ENCODE results near the gene PDE4B. TPM values are rescaled to one million over a fixed set of nuclear protein-coding genes. Genes with fewer than 3 reads are reported as not detected.
"Not testable (repeated sequence)": the region's sequence is repeated elsewhere in the genome, so short reads cannot be mapped to it uniquely, and the experiment has no call there.

Gene PDE4B
- total RNA-seq, 2 experiments from 2014 or later = 26.5 to 27.7 TPM

GRCh38 chr1:66124670-66125069 is 332.0 kb downstream of the PDE4B start:
- H3K27me3 Mint-ChIP-seq = peaks cover 12% of the 10 kb centered on the region
- peaks cover 5% of the 10 kb centered on the region for H3K9me3 Mint-ChIP-seq
- CTCF ChIA-PET = no interaction called here
- H3K4me1 Mint-ChIP-seq = no peaks in the 10 kb centered on the region
- no peak overlapping the region for H3K4me3 Mint-ChIP-seq
- no peak overlapping the region for H3K27ac Mint-ChIP-seq
- no peak for DNase-seq
- POLR2A ChIA-PET = no interaction called here
- H3K36me3 Mint-ChIP-seq (ENCODE audit: low read depth) = no peaks in the 10 kb centered on the region

- POLR2A ChIA-PET; H3K9me3 Mint-ChIP-seq; H3K4me1 Mint-ChIP-seq; H3K4me3 Mint-ChIP-seq; DNase-seq; H3K27me3 Mint-ChIP-seq; H3K27ac Mint-ChIP-seq; H3K36me3 Mint-ChIP-seq (ENCODE audit: low read depth): not testable (repeated sequence)
- CTCF ChIA-PET = interaction anchor here (1.5 kb wide), 1 partner anchor 11 kb away, joined by 3 read pairs; no protein-coding TSS in a partner anchor
These were observed 335.9 kb downstream of the PDE4B start for GRCh38 chr1:66128641-66129040.

GRCh38 chr1:66132324-66132723 is 339.6 kb downstream of the PDE4B start:
- Mint-ChIP-seq H3K9me3 (peaks cover 5% of the 10 kb centered on the region), H3K27ac (no peak overlapping the region), H3K4me3 (no peak overlapping the region), H3K36me3 (ENCODE audit: low read depth) (no peaks in the 10 kb centered on the region), H3K4me1 (peaks cover 3% of the 10 kb centered on the region), H3K27me3 (peaks cover 2% of the 10 kb centered on the region)
- ChIA-PET POLR2A (no interaction called here), CTCF (no interaction called here)
- no peak for DNase-seq

- DNase-seq = no peak
- ChIA-PET CTCF (no interaction called here), POLR2A (no interaction called here)
- Mint-ChIP-seq H3K9me3 (peaks cover under 1% of the 10 kb centered on the region), H3K27me3 (peaks cover 2% of the 10 kb centered on the region), H3K4me3 (no peak overlapping the region), H3K36me3 (ENCODE audit: low read depth) (no peaks in the 10 kb centered on the region), H3K27ac (no peak overlapping the region), H3K4me1 (peaks cover 3% of the 10 kb centered on the region)
These were observed 341.3 kb downstream of the PDE4B start for GRCh38 chr1:66134004-66134403.

GRCh38 chr1:66135161-66135560 is 342.5 kb downstream of the PDE4B start:
- Mint-ChIP-seq H3K9me3 (no peaks in the 10 kb centered on the region), H3K4me3 (no peak overlapping the region), H3K36me3 (ENCODE audit: low read depth) (no peaks in the 10 kb centered on the region), H3K27ac (no peak overlapping the region), H3K4me1 (peaks cover 3% of the 10 kb centered on the region), H3K27me3 (peaks cover 2% of the 10 kb centered on the region)
- no peak for DNase-seq
- POLR2A ChIA-PET = no interaction called here
- CTCF ChIA-PET = no interaction called here

- H3K4me1 Mint-ChIP-seq; H3K36me3 Mint-ChIP-seq (ENCODE audit: low read depth); POLR2A ChIA-PET; DNase-seq; H3K27ac Mint-ChIP-seq; H3K9me3 Mint-ChIP-seq; H3K4me3 Mint-ChIP-seq; H3K27me3 Mint-ChIP-seq: not testable (repeated sequence)
- CTCF ChIA-PET = interaction anchor here (0.6 kb wide), 1 partner anchor 269 kb away, joined by 3 read pairs; no protein-coding TSS in a partner anchor
These were observed 343.7 kb downstream of the PDE4B start for GRCh38 chr1:66136423-66136822.

- POLR2A ChIA-PET = no interaction called here
- no peak overlapping the region for H3K4me3 Mint-ChIP-seq
- H3K36me3 Mint-ChIP-seq (ENCODE audit: low read depth) = no peaks in the 10 kb centered on the region
- no peak overlapping the region for H3K27ac Mint-ChIP-seq
- H3K27me3 Mint-ChIP-seq = peaks cover 2% of the 10 kb centered on the region
- DNase-seq = no peak
- H3K4me1 Mint-ChIP-seq = peaks cover 3% of the 10 kb centered on the region
- no peaks in the 10 kb centered on the region for H3K9me3 Mint-ChIP-seq
- CTCF ChIA-PET = interaction anchor here (0.6 kb wide), 1 partner anchor 268 kb away, joined by 3 read pairs; no protein-coding TSS in a partner anchor
These were observed 344.5 kb downstream of the PDE4B start for GRCh38 chr1:66137235-66137634.

- no peak overlapping the region for H3K4me3 Mint-ChIP-seq
- peaks cover 3% of the 10 kb centered on the region for H3K4me1 Mint-ChIP-seq
- DNase-seq = no peak
- H3K27ac Mint-ChIP-seq = no peak overlapping the region
- ChIA-PET POLR2A (no interaction called here), CTCF (no interaction called here)
- no peaks in the 10 kb centered on the region for H3K9me3 Mint-ChIP-seq
- no peaks in the 10 kb centered on the region for H3K36me3 Mint-ChIP-seq (ENCODE audit: low read depth)
- H3K27me3 Mint-ChIP-seq = peaks cover 5% of the 10 kb centered on the region
These were observed 345.9 kb downstream of the PDE4B start for GRCh38 chr1:66138613-66139012.

- Mint-ChIP-seq H3K4me3 (no peak overlapping the region), H3K9me3 (no peaks in the 10 kb centered on the region), H3K4me1 (peaks cover 3% of the 10 kb centered on the region), H3K36me3 (ENCODE audit: low read depth) (no peaks in the 10 kb centered on the region), H3K27ac (no peak overlapping the region), H3K27me3 (peaks cover 5% of the 10 kb centered on the region)
- POLR2A ChIA-PET = no interaction called here
- CTCF ChIA-PET = interaction anchor here (0.9 kb wide), 1 partner anchor 12 kb away, joined by 3 read pairs; no protein-coding TSS in a partner anchor
- DNase-seq = no peak
These were observed 347.4 kb downstream of the PDE4B start for GRCh38 chr1:66140072-66140471.

- POLR2A ChIA-PET = no interaction called here
- CTCF ChIA-PET = interaction anchor here (0.6 kb wide), 1 partner anchor 150 kb away, joined by 4 read pairs; no protein-coding TSS in a partner anchor
- no peak for DNase-seq
- Mint-ChIP-seq H3K27ac (no peak overlapping the region), H3K9me3 (no peaks in the 10 kb centered on the region), H3K36me3 (ENCODE audit: low read depth) (no peaks in the 10 kb centered on the region), H3K27me3 (peaks cover 2% of the 10 kb centered on the region), H3K4me1 (no peaks in the 10 kb centered on the region), H3K4me3 (no peak overlapping the region)
These were observed 351.0 kb downstream of the PDE4B start for GRCh38 chr1:66143651-66144050.

- DNase-seq = no peak
- CTCF ChIA-PET = no interaction called here
- peaks cover 9% of the 10 kb centered on the region for H3K27me3 Mint-ChIP-seq
- H3K9me3 Mint-ChIP-seq = no peaks in the 10 kb centered on the region
- POLR2A ChIA-PET = no interaction called here
- no peaks in the 10 kb centered on the region for H3K36me3 Mint-ChIP-seq (ENCODE audit: low read depth)
- H3K27ac Mint-ChIP-seq = no peak overlapping the region
- H3K4me3 Mint-ChIP-seq = no peak overlapping the region
- H3K4me1 Mint-ChIP-seq = no peaks in the 10 kb centered on the region
These were observed 354.6 kb downstream of the PDE4B start for GRCh38 chr1:66147226-66147835.

- H3K9me3 Mint-ChIP-seq = no peaks in the 10 kb centered on the region
- no peak overlapping the region for H3K27ac Mint-ChIP-seq
- ChIA-PET POLR2A (no interaction called here), CTCF (no interaction called here)
- H3K27me3 Mint-ChIP-seq = peaks cover 21% of the 10 kb centered on the region
- H3K4me3 Mint-ChIP-seq = no peak overlapping the region
- no peaks in the 10 kb centered on the region for H3K36me3 Mint-ChIP-seq (ENCODE audit: low read depth)
- H3K4me1 Mint-ChIP-seq = no peaks in the 10 kb centered on the region
- DNase-seq = no peak
These were observed 359.3 kb downstream of the PDE4B start for GRCh38 chr1:66152034-66152433.

GRCh38 chr1:66154394-66154793 is 361.7 kb downstream of the PDE4B start:
- Mint-ChIP-seq H3K27ac (no peak overlapping the region), H3K4me3 (no peak overlapping the region), H3K4me1 (no peaks in the 10 kb centered on the region), H3K36me3 (ENCODE audit: low read depth) (no peaks in the 10 kb centered on the region), H3K27me3 (peaks cover 28% of the 10 kb centered on the region), H3K9me3 (no peaks in the 10 kb centered on the region)
- POLR2A ChIA-PET = no interaction called here
- CTCF ChIA-PET = no interaction called here
- no peak for DNase-seq

GRCh38 chr1:66156144-66156543 is 363.4 kb downstream of the PDE4B start:
- ChIA-PET POLR2A (no interaction called here), CTCF (no interaction called here)
- peaks cover 34% of the 10 kb centered on the region for H3K27me3 Mint-ChIP-seq
- no peak for DNase-seq
- H3K4me1 Mint-ChIP-seq = no peaks in the 10 kb centered on the region
- H3K4me3 Mint-ChIP-seq = no peak overlapping the region
- no peak overlapping the region for H3K27ac Mint-ChIP-seq
- H3K36me3 Mint-ChIP-seq (ENCODE audit: low read depth) = no peaks in the 10 kb centered on the region
- no peaks in the 10 kb centered on the region for H3K9me3 Mint-ChIP-seq
